GM12892 (cell line): Measurements from ENCODE around the gene TPPP3.

Source experiments
- DNase-seq: peaks from one replicate; pipeline ENCODE4 v3.0.0; 2011; ENCODE audit not compliant: insufficient read length
- FAIRE-seq: peaks from 2 replicates; lab custom pipeline; 2011; peaks lifted over from hg19 to GRCh38; lab: Jason Lieb, UNC
- POLR2A ChIP-seq: IDR thresholded peaks from 2 replicates; pipeline ENCODE4 v1.6.1; 2011; ENCODE audit warnings: low read depth, low read length, control low read depth
- POLR2AphosphoS5 ChIP-seq: IDR thresholded peaks from 2 replicates; pipeline ENCODE4 v1.6.1; 2011; ENCODE audit warnings: low read depth, low read length, control low read depth
- TAF1 ChIP-seq: IDR thresholded peaks from 2 replicates; pipeline ENCODE4 v1.6.1; 2011; ENCODE audit warnings: low read depth, mild to moderate bottlenecking, control low read depth, low read length, borderline replicate concordance

The TPPP3 gene

DNA sequence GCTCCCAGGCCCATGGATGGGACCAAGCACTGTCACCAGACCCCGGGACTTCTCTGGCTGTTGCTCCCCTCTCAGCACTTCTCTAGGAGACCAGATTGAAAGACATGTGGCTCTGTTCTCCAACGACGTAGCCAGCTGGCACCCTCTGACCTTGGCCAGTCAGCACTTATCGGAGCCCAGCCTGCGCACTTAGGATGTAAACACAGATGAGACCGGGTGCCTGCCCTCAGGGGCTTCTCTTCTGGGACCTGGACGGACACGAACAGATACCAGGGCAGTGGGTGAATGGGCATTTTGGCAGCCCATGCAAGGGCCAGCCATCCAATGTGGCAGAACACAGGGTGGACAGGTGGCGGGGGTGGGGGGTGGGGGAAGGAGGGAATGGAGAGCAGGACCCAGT is 16.3 kb upstream of the TPPP3 start:
- no peak for DNase-seq
- FAIRE-seq, result no peak
- TF ChIP-seq TAF1, result no peak
- TF ChIP-seq POLR2AphosphoS5, result no peak
- no peak for TF ChIP-seq POLR2A

DNA sequence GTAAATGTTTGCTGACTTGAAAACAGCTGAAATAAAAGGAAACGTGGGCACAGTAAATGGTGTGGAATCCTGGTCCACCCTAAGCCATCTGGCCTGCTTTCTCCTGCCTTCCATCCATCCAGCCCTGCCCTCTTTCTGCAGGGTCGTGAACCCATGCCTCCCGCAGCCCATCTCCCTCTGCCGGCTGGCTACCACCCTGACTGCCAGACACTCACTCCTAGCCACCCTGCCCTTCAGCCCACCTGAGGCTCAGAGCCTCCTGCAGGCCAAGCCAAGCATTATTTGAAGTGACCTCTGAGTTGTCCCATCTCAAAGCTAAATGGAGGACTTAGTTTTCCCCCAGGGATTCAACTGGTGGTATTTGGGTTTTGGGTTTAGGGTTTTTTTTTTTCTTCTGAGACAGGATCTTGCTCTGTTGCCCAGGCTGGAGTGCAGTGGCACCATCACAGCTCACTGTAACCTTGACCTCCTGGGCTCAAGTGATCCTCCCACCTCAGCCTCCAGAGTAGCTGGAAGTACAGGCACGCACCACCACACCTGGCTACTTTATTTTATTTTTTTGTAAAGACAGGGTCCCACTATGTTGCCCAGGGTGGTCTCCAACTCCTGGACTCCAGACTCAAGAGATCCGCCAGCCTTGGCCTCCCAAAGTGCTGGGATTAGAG is 14.6 kb upstream of the TPPP3 start:
- no peak for TF ChIP-seq POLR2A
- DNase-seq (no peak), FAIRE-seq (no peak)

DNA sequence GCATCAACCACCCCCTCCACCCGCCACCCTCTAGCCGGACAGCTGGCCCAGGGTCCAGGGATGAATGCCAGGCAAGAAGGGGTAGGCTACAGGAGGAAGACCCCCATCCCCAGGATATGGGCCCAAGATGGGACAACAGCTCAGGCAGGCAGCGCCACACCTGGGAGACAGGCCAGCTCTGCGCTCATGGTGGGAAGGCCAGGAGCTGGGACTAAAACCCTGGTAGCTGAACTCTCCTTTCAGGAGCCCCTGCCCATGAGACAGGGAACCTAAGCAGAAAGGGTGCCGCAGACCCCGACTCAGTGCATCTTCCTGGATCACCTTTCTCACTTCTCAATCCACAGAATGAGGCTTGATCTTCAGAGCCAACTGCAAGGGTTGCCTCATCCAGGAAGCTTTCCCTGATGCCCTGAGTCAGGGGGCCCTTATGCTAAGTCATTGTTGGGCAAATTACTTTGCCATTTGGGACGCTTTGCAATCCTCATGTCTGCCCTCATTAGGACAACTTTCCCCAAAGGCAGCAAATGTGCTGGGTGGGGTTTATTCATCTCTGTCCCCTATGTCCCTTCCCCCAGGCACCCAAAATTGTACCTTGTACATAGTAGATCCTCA is 14.0 kb upstream of the TPPP3 start:
- FAIRE-seq (no peak), DNase-seq (no peak)
- no peak for TF ChIP-seq POLR2AphosphoS5
- no peak for TF ChIP-seq POLR2A
- no peak for TF ChIP-seq TAF1

DNA sequence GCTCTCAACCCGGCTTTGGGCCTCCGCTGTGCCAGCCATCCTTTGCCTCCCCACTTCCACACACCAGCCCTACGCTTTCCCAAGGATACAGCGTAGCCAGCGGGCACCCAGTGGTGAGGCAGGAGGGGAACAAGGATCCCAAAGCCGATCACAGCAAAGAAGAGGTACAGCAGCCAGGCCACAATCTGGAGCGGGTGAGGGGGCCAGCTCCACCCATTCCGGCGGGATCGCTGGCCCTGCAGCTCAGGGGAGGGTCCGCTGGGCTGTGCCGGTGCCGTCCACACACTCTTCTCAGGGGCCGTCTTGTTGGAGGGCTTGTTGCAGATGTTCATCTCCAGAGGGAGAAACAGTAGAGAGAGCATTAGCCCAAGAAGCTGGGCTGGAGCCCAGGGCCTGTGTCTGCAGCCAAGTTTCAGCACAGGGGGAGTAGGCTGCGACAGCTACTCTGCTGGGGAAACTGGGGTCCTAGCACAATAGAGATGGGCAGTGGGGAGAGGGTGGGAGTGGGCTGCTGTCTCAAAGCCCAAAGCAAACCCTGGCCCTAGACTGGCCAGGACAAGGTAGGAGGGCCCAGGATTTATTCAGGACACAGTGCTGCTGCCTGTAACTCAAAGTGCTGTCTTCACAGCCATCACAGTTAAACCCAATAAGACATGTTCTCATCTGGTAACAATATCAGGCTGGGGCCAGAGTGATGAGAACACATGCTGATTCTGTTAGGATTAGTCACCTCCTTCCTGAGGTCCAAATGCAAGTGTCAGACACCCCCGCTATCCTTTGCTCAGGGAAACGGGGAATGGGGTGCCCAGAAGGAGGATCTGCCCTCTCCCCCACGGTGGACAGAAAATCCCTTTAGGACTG is 13.0 kb upstream of the TPPP3 start:
- FAIRE-seq (no peak), DNase-seq (no peak)
- TF ChIP-seq POLR2A, result no peak
- TF ChIP-seq POLR2AphosphoS5, result no peak
- TF ChIP-seq TAF1, result no peak

DNA sequence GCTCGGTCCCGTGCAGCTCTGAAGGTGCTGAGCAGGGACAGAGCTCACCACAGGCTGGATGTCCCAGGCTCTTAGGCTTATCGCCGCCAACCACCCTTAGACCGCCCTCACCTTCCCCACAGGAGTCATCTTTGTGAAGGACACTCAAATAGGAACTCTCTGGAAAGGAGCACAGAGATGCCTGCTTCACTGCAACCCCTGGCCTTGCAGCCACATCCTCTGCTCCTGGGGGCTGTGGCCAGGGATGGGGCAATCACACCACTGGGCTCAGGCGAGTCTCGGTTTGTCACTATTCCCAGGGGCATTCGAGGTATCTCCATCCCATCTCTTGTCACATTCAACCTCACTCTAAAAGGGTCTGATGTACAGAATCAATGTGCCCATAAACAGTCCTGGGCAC is 12.0 kb upstream of the TPPP3 start:
- FAIRE-seq (no peak), DNase-seq (no peak)
- TF ChIP-seq TAF1, result no peak
- no peak for TF ChIP-seq POLR2A
- TF ChIP-seq POLR2AphosphoS5, result no peak

DNA sequence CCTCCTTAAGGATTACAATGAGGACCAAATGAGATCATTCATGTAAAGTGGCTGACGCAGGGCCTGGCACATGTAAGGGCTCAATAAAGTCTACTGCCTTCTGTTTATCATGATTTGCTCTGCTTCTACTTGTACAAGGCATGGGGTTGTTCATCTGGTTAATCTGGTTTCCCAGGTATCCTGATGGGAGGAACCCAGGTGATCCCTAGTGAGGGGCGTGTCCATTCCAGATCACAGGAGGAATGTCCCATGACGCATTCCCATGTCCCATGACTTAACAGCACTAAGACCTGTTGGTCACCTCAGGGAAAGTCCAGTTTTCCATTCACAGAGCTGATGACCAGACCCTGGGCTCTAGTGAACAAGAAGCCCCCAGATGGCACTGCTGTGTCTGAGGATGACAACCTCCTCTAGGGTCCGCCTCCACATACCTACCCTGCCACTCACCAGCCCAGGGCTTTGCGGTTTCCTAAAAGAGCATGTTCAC is 11.5 kb upstream of the TPPP3 start:
- FAIRE-seq (no peak), DNase-seq (no peak)
- TF ChIP-seq POLR2A (no peak), POLR2AphosphoS5 (no peak), TAF1 (no peak)

DNA sequence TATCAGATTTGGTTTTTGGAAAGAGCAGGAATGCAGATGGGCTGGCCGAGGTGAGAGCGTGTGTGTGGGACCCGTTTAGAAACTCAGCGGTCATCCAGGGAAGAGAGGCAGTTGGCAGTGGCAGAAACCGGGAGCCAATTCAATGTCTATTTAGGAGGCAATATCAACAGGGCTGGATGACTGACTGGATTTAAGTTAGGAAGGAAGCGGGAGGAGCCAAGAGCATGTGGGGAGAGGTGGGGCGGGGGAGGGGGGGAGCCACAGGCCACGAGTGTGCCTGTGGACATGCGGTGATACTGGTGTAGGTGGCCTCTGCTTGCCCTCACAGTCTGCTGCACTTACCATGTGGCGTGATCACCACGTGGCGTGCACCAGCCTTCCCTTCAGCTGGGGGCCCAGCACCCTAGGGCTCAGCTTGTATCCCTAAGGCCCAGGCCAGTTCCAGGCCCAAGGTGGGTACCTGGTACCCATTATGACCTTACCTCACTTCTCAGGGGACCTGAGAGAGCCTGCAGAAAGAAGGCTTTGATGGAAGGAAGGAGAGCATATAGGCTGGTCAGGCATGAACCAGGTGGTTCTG is 10.8 kb upstream of the TPPP3 start:
- FAIRE-seq, result no peak
- TF ChIP-seq POLR2A, result no peak
- no peak for TF ChIP-seq TAF1
- no peak for TF ChIP-seq POLR2AphosphoS5
- DNase-seq, result no peak

DNA sequence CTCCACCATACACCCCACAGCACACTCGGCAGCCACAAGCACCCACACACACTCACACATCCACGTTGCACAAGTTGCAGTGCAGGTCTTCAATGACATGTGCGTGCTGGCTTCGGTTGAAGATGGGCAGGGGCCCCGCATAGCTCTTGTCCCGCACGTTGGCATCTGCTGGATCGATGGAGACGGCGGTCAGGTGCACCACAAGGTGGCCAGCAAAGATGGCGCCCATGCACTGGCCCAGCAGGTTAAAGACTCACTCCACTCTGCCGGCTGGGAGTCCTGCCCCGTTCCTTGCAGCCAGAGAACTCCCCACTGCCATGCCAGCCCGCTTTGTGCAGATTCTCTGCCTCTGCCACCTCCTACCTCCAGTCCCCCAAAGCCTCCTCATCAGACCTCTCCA is 7.6 kb upstream of the TPPP3 start:
- no peak for FAIRE-seq

DNA sequence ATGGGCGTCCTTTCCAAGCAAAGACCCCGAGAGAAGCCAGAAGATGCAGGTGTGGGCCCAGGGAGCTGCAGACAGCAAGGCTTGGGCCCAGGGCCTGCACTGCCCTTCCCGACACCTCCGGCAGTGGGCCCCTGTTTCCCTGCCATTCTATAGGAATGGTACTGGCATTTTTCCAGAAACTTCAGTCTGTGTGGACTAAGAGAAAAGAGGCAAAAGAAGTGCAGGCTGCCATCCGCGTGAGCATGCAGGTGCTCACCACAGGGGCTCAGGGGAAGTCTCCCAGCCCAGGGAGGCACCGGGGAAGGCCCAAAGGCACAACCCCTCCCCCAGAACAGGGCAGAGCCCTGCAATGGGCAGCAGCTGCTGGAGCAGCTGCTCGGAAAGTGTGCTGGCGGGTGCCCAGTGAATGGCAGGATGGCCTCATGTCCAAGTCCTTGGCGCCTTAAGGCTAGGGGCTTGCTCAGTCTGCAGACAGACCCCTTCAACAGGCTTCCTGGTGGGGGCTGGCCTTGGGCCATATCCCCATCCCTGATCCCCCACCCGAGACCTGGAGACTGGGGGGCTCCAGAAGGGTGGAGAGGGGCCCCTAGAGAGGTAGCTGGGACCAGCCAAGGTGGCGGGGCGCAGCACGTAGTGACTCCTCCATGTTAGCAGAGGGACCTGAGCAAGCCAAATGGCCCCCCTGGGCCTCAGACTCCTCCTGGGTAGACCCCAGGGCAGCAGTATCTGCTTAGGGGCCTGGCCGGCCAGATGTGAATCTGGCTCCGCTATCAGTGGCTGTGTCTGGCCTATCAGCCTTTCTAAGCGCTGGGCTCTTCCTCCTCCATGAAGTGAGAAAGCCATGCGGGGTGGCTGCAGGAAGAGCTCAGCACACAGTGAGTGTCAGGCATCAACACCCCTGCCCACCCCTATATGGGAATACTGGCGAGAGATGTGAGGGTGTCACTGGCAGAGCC is 6.7 kb upstream of the TPPP3 start:
- DNase-seq (no peak), FAIRE-seq (no peak)
- TF ChIP-seq TAF1 (no peak), POLR2AphosphoS5 (no peak), POLR2A (no peak)

More for the DNA sequence above, 7.6 kb upstream of the TPPP3 start:
- no peak for DNase-seq
- TF ChIP-seq TAF1 (no peak), POLR2A (no peak), POLR2AphosphoS5 (no peak)

DNA sequence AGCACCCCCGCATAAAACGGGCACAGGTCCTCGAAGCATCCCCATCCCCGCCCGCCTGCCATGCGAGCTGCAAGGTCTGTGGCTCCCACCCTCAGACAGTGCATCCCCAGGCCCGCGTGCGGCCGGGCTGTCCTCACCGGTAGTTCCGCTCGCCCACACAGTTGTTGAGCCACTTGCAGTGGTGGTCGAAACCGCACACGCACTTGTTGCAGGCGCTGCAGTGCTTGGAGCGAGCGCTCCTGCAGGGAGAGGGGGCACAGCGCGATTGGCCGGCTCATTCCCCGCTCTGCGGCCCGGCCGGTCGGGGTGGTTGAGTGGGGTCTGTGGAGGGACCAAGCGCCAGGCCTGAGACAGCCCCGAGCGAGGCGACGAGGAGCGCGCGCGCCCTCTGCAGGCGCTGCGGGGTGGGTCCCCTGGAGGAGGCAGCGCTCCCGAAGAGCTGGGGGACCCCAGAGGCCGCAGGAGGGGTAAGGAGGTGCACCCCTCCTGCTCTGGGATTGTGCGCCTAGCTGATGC is 6.0 kb upstream of the TPPP3 start:
- FAIRE-seq, result peak; percentile 63
- no peak for TF ChIP-seq POLR2AphosphoS5
- no peak for TF ChIP-seq POLR2A
- no peak for TF ChIP-seq TAF1
- peak; percentile 85 for DNase-seq
